ENCODE measurements around the gene MRTFA.

The MRTFA gene

GRCh38 chr22:40668611-40669411 is 32.3 kb upstream of the MRTFA start:
- no peak overlapping the region for H3K4me3 ChIP-seq (replicated peaks; ENCODE audit: low read depth, low read length)
- H3K27me3 ChIP-seq (replicated peaks; ENCODE audit: control insufficient read depth, insufficient read depth, low read length) = no peaks in the 10 kb centered on the region
- TF ChIP-seq CTCF (IDR thresholded peaks at IDR 0.05; ENCODE audit: insufficient read depth, low read length, poor library complexity, severe bottlenecking) = no peak
- DNase-seq (ENCODE audit: extremely low read depth, insufficient read length) = no peak
- H3K36me3 ChIP-seq (ENCODE audit: control insufficient read depth, insufficient read depth, low read length) = no peaks in the 10 kb centered on the region

GRCh38 chr22:40666151-40666848 is 29.8 kb upstream of the MRTFA start:
- no peak for DNase-seq (ENCODE audit: extremely low read depth, insufficient read length)
- no peaks in the 10 kb centered on the region for H3K27me3 ChIP-seq (replicated peaks; ENCODE audit: control insufficient read depth, insufficient read depth, low read length)
- no peak for TF ChIP-seq CTCF (IDR thresholded peaks at IDR 0.05; ENCODE audit: insufficient read depth, low read length, poor library complexity, severe bottlenecking)
- H3K4me3 ChIP-seq (replicated peaks; ENCODE audit: low read depth, low read length) = no peak overlapping the region
- H3K36me3 ChIP-seq (ENCODE audit: control insufficient read depth, insufficient read depth, low read length) = no peaks in the 10 kb centered on the region

DNA sequence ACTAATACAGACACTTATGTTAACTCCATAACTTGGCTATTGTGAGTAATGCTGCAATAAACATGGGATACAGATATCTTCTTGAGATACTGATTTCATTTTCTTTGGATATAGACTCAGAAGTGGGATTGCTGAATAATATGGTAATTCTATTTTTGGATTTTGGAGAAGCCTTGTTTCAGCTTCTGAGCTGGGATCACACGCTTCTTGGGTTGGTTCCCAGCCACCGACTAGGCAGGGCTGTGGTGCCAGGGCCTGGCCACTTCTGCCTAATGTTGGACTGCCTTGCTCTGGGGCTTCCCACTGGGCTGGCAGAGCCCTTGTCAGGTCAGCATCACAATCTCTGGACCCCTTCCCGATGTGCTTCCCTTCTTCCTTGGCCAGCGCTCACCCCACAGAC is 28.8 kb upstream of the MRTFA start:
- no peaks in the 10 kb centered on the region for H3K27me3 ChIP-seq (replicated peaks; ENCODE audit: control insufficient read depth, insufficient read depth, low read length)
- TF ChIP-seq CTCF (IDR thresholded peaks at IDR 0.05; ENCODE audit: insufficient read depth, low read length, poor library complexity, severe bottlenecking) = no peak
- H3K4me3 ChIP-seq (replicated peaks; ENCODE audit: low read depth, low read length) = no peak overlapping the region
- no peaks in the 10 kb centered on the region for H3K36me3 ChIP-seq (ENCODE audit: control insufficient read depth, insufficient read depth, low read length)
- DNase-seq (ENCODE audit: extremely low read depth, insufficient read length) = no peak

GRCh38 chr22:40661671-40662070 is 25.2 kb upstream of the MRTFA start:
- Histone ChIP-seq H3K36me3 (ENCODE audit: control insufficient read depth, insufficient read depth, low read length) (no peaks in the 10 kb centered on the region), H3K4me3 (replicated peaks; ENCODE audit: low read depth, low read length) (no peak overlapping the region), H3K27me3 (replicated peaks; ENCODE audit: control insufficient read depth, insufficient read depth, low read length) (no peaks in the 10 kb centered on the region)
- TF ChIP-seq CTCF (IDR thresholded peaks at IDR 0.05; ENCODE audit: insufficient read depth, low read length, poor library complexity, severe bottlenecking) = no peak
- no peak for DNase-seq (ENCODE audit: extremely low read depth, insufficient read length)

DNA sequence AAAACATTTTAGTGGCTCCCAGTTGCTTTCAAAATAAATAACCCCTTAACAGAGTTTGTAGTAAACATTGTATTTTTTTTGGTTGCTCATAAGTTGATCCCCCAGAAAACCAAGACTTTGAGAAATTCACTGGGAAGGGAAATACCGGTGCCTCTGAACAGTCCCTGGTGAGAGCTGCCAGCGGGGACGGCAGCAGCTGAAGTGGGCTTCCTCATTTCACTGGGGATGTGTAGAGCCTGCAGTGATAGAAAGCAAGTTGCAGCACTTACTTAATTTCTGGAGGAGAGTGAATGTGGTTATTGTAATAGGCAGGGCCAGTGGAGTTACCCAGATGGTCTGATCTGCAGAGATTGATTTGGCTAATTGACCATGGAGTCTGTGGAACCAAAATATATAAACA is 24.2 kb upstream of the MRTFA start:
- no peak for DNase-seq (ENCODE audit: extremely low read depth, insufficient read length)
- no peaks in the 10 kb centered on the region for H3K36me3 ChIP-seq (ENCODE audit: control insufficient read depth, insufficient read depth, low read length)
- TF ChIP-seq CTCF (IDR thresholded peaks at IDR 0.05; ENCODE audit: insufficient read depth, low read length, poor library complexity, severe bottlenecking) = no peak
- no peak overlapping the region for H3K4me3 ChIP-seq (replicated peaks; ENCODE audit: low read depth, low read length)
- no peaks in the 10 kb centered on the region for H3K27me3 ChIP-seq (replicated peaks; ENCODE audit: control insufficient read depth, insufficient read depth, low read length)

All from GM06990 (cell line).